Sigmoid colon (tissue), 3 donors: Measurements from ENCODE around the gene SH3RF3.

Source experiments
- CTCF ChIP-seq, 4 experiments: fragments of 450-650 bp in 3 of 4; fragments of 200-600 bp in 1 of 4; IDR thresholded peaks; one replicate each; pipeline ENCODE4 v1.5.1; 2016 to 2019; ENCODE audit warnings: antibody characterized with exemption in 4 of 4, mild to moderate bottlenecking in 3 of 4, moderate library complexity in 2 of 4
- POLR2A ChIP-seq, 2 donors: fragments of 450-650 bp; IDR thresholded peaks; one replicate each; pipeline ENCODE4 v1.6.1; 2016; ENCODE audit warnings: antibody characterized with exemption in 2 of 2, mild to moderate bottlenecking in 2 of 2, moderate library complexity in 2 of 2

GRCh38 chr2:109448207-109448606 lies 319.2 kb downstream of the SH3RF3 start:
- TF ChIP-seq POLR2A (IDR thresholded peaks at IDR 0.05), result no peak
- TF ChIP-seq CTCF (IDR thresholded peaks at IDR 0.05), result no peak
